ENCODE data around the gene DSEL.

DNA sequence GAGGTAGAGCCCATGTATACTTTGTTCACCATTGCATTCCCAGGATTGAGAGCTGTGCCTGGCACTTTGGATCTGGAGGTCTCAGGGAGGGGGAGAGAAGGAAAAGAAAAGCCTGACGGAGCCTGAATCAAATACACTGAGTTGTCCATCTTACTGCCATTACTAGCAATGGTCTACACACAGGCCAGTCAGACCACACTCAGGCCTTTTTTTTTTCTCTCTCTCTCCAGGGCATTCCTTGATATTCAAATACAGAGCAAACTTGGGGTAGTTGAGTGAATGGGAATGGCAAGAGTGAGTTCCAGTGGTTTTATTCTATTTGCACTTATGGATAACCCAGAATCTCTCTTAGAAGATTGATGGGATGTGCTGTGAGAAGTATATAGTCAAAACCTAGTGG, 11.8 kb downstream of the DSEL start:
- TF ChIP-seq, protein P1, sequence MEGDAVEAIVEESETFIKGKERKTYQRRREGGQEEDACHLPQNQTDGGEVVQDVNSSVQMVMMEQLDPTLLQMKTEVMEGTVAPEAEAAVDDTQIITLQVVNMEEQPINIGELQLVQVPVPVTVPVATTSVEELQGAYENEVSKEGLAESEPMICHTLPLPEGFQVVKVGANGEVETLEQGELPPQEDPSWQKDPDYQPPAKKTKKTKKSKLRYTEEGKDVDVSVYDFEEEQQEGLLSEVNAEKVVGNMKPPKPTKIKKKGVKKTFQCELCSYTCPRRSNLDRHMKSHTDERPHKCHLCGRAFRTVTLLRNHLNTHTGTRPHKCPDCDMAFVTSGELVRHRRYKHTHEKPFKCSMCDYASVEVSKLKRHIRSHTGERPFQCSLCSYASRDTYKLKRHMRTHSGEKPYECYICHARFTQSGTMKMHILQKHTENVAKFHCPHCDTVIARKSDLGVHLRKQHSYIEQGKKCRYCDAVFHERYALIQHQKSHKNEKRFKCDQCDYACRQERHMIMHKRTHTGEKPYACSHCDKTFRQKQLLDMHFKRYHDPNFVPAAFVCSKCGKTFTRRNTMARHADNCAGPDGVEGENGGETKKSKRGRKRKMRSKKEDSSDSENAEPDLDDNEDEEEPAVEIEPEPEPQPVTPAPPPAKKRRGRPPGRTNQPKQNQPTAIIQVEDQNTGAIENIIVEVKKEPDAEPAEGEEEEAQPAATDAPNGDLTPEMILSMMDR (IDR thresholded peaks at IDR 0.05; ENCODE audit: poor library complexity), result no peak
- TF ChIP-seq EZH2 (IDR thresholded peaks at IDR 0.05; ENCODE audit: borderline replicate concordance), result no peak
- no peak for TF ChIP-seq EZH2phosphoT487 (IDR thresholded peaks at IDR 0.05; ENCODE audit: low read depth, severe bottlenecking, unreplicated experiment)

Measured in hepatocyte (in vitro differentiated cells).